T-cell (primary cell): ENCODE data around the gene CNTNAP2. TPM values are rescaled to one million over a fixed set of nuclear protein-coding genes. Genes with fewer than 3 reads are reported as not detected.

ENCODE experiments used
- ATAC-seq, 4 experiments: fragments of 200-7000 bp in 3 of 4; fragments of 150-1000 bp in 1 of 4; cut with Tn5 transposase; replicated peaks in 1 of 4; 1 replicate in 3 of 4; 2 replicates in 1 of 4; pipeline ENCODE4 v1.10.0; 2021; ENCODE audit warnings: moderate library complexity in 3 of 4, mild to moderate bottlenecking in 2 of 4, moderate number of reproducible peaks in 1 of 4
- CTCF ChIA-PET, 2 donors: fragments of 300-600 bp; sonication (Branson Sonifier 250); formaldehyde crosslinking; loops; one replicate each; lab custom pipeline; 2022; ENCODE audit warnings: antibody characterized with exemption in 2 of 2; lab: Charles Lee
- POLR2A ChIA-PET, 2 donors: fragments of 300-600 bp; sonication (Branson Sonifier 250); formaldehyde crosslinking; loops; one replicate each; lab custom pipeline; 2022; ENCODE audit warnings: antibody characterized with exemption in 2 of 2; lab: Charles Lee
- DNase-seq, 35 experiments: peaks; one replicate each; pipeline versions ENCODE4 v3.0.0 to v3.0.0-alpha.2; 2013 to 2023
- H3K27ac ChIP-seq: one replicate; pipeline ENCODE4 v1.5.1; 2013; ENCODE audit warnings: low read length
- H3K27me3 ChIP-seq, 2 experiments: replicated peaks in 1 of 2; 1 replicate in 1 of 2; 2 replicates in 1 of 2; pipeline versions ENCODE4 v1.6.1 to v1.7.0; 2013; ENCODE audit warnings: low read length in 1 of 2, mixed read lengths in 1 of 2; ENCODE audit not compliant: control insufficient read depth in 2 of 2, insufficient read depth in 2 of 2; ENCODE audit errors: extremely low read depth in 1 of 2
- H3K36me3 ChIP-seq, 2 donors: 1 replicate in 1 of 2; 2 replicates in 1 of 2; pipeline versions ENCODE4 v1.6.1 to v1.7.0; 2013; ENCODE audit warnings: low read length in 1 of 2; ENCODE audit not compliant: control insufficient read depth in 2 of 2, insufficient read depth in 1 of 2; ENCODE audit errors: extremely low read depth in 1 of 2
- H3K4me1 ChIP-seq, 2 experiments: 1 replicate in 1 of 2; 2 replicates in 1 of 2; pipeline versions ENCODE4 v1.6.1 to v1.7.0; 2013; ENCODE audit warnings: low read length in 2 of 2, mixed read lengths in 1 of 2; ENCODE audit not compliant: insufficient read depth in 2 of 2, control insufficient read depth in 1 of 2; ENCODE audit errors: extremely low read depth in 1 of 2
- H3K4me3 ChIP-seq, 2 donors: 1 replicate in 1 of 2; 2 replicates in 1 of 2; pipeline versions ENCODE4 v1.5.1 to v1.7.0; 2013; ENCODE audit warnings: mild to moderate bottlenecking in 2 of 2, low read length in 1 of 2, moderate library complexity in 1 of 2; ENCODE audit not compliant: control insufficient read depth in 1 of 2; ENCODE audit errors: extremely low read depth in 1 of 2
- H3K9me3 ChIP-seq: 2 replicates; pipeline ENCODE4 v1.7.0; 2013
- H3K27ac Mint-ChIP-seq, 2 donors: one replicate each; pipeline ENCODE4 v1.8.0; 2020 to 2021; ENCODE audit warnings: mild to moderate bottlenecking in 2 of 2, mixed read lengths in 2 of 2
- H3K27me3 Mint-ChIP-seq, 2 donors: one replicate each; pipeline ENCODE4 v1.8.0; 2021 to 2022; ENCODE audit warnings: mixed read lengths in 2 of 2
- H3K36me3 Mint-ChIP-seq: one replicate; pipeline ENCODE4 v1.8.0; 2021; ENCODE audit warnings: mixed read lengths
- H3K4me1 Mint-ChIP-seq, 3 donors: one replicate each; pipeline ENCODE4 v1.8.0; 2020 to 2022; ENCODE audit warnings: mixed read lengths in 3 of 3, mild to moderate bottlenecking in 1 of 3
- H3K4me3 Mint-ChIP-seq, 3 donors: one replicate each; pipeline ENCODE4 v1.8.0; 2020 to 2022; ENCODE audit warnings: mild to moderate bottlenecking in 3 of 3, mixed read lengths in 3 of 3, moderate library complexity in 3 of 3
- H3K9me3 Mint-ChIP-seq, 3 donors: one replicate each; pipeline ENCODE4 v1.8.0; 2020 to 2022; ENCODE audit warnings: mixed read lengths in 3 of 3
- WGBS: methylation state at CpG from one replicate; pipeline ENCODE4 v1.1.5; 2013; ENCODE audit warnings: missing lambda C conversion rate; ENCODE audit not compliant: insufficient coverage; 5-methylcytosine and 5-hydroxymethylcytosine counted together
- total RNA-seq, 35 experiments: library from RNA in 6 of 35; stranded (reverse) in 6 of 35; fragments of 120-200 nt in 1 of 35; gene quantifications; one replicate each; pipeline versions ENCODE4 v1.2.1 to v1.2.4 and lab custom pipeline; 2013 to 2026

The CNTNAP2 gene
- total RNA-seq, 5 donors from 2014 or later (not counting 1 experiment from before 2014, with no cell fraction given): 0.15 to 0.72 (median 0.21) TPM

GRCh38 chr7:146479040-146479439, 362.4 kb downstream of the CNTNAP2 start:
- CTCF ChIA-PET: no interaction called here
- Mint-ChIP-seq H3K9me3 (peaks cover 0 to 10% (median 9%) of the 10 kb centered on the region in 3 donors), H3K4me1 (no peaks in the 10 kb centered on the region), H3K27me3 (no peaks in the 10 kb centered on the region), H3K27ac (no peak overlapping the region), H3K36me3 (no peaks in the 10 kb centered on the region), H3K4me3 (no peak overlapping the region)
- H3K4me1 ChIP-seq: no peaks in the 10 kb centered on the region
- H3K36me3 ChIP-seq: no peaks in the 10 kb centered on the region
- no CpG with 5 or more reads among the region's 2 CpGs for WGBS
- DNase-seq: no peak
- no peaks in the 10 kb centered on the region for H3K9me3 ChIP-seq
- no peak overlapping the region for H3K27ac ChIP-seq
- H3K27me3 ChIP-seq: no peaks in the 10 kb centered on the region
- POLR2A ChIA-PET: no interaction called here
- ATAC-seq: no peak
- no peak overlapping the region for H3K4me3 ChIP-seq

DNA sequence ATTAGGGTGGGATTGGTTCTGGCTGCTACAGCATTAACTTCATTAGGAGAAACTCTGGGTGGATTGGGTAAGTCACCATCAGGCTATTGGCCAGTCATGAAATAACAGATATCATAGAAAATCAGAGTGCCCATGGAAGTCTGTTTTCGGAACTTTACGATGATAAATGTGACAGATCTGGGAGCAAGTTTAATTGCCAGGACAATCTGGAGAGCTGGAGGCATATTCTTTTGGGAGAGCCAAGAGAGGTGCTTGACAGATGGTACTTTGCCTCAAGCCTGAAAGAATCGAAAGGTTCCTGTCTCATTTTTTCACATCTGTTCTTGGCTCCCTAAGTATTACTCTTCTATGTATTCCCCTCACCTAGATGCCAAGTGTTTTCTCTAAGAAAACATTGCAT, 369.9 kb downstream of the CNTNAP2 start:
- H3K9me3 Mint-ChIP-seq: peaks cover 0 to 13% (median 8%) of the 10 kb centered on the region in 3 donors
- no peaks in the 10 kb centered on the region for H3K4me1 Mint-ChIP-seq
- Histone ChIP-seq H3K27ac (no peak overlapping the region), H3K4me3 (no peak overlapping the region), H3K36me3 (no peaks in the 10 kb centered on the region), H3K4me1 (no peaks in the 10 kb centered on the region), H3K27me3 (no peaks in the 10 kb centered on the region), H3K9me3 (no peaks in the 10 kb centered on the region)
- ChIA-PET CTCF (no interaction called here), POLR2A (no interaction called here)
- no peak overlapping the region for H3K27ac Mint-ChIP-seq
- no peak for ATAC-seq
- no peak overlapping the region for H3K4me3 Mint-ChIP-seq
- H3K36me3 Mint-ChIP-seq: no peaks in the 10 kb centered on the region
- no peaks in the 10 kb centered on the region for H3K27me3 Mint-ChIP-seq
- 80% methylated on average over 1 of the region's 3 CpGs for WGBS
- no peak for DNase-seq

DNA sequence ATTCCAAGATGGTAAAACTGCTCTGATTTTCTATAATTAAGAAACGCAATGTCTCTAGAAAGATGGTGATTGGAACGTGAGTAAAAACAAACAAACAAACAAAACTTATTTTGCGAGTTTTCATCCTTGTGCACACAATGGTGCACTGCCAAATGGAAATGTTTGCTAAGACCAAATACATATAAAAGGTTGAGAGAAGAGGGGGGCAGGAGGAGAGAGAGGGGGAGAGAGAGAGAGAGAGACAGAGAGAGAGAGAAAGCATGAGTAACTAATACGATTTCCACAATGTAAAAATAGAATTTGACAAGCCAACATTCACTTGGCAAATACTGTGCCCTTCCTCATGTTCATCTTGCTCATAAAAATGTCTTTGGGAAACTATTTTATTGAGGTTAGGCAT, 375.4 kb downstream of the CNTNAP2 start:
- no peak overlapping the region for H3K4me3 Mint-ChIP-seq
- CTCF ChIA-PET: no interaction called here
- POLR2A ChIA-PET: no interaction called here

DNA sequence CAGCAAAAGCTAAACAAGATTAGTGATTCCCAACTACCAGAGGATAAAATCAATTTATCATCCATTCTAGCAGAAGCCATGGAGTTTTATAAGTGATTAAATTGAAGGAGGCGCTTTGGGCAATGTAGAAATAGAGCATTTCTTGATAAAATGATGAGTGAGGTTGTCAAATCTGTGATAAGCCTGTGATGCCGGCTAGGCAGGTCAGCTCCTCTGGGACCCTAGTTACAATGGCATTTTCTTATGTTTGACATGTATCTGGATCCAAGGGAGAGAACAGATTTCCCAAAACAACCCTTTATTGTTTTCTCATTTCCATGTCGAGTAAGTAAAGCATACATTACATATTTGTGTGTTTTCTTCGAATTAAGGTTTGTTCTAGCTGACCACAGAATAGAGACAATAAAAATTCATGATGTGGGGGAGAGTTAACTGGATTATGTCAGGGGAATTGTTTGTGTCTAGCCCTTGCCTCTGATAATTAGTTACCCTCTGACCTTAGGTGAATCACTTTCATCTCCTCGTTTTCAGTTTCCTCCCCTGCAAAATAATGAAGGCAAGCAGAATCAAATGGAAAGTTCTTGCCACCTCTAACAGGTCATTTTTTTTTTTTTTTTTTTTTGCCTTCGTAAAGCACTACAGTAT, 378.5 kb downstream of the CNTNAP2 start:
- 69% methylated on average over 1 of the region's 6 CpGs for WGBS
- Histone ChIP-seq H3K36me3 (no peaks in the 10 kb centered on the region), H3K4me3 (no peak overlapping the region), H3K9me3 (no peaks in the 10 kb centered on the region), H3K27me3 (no peaks in the 10 kb centered on the region), H3K27ac (no peak overlapping the region), H3K4me1 (no peaks in the 10 kb centered on the region)
- no peak overlapping the region for H3K4me3 Mint-ChIP-seq
- no peak overlapping the region for H3K27ac Mint-ChIP-seq
- H3K9me3 Mint-ChIP-seq: peaks cover 10 to 36% (median 11%) of the 10 kb centered on the region in 3 donors
- no peaks in the 10 kb centered on the region for H3K27me3 Mint-ChIP-seq
- no peak for ATAC-seq
- H3K36me3 Mint-ChIP-seq: no peaks in the 10 kb centered on the region
- POLR2A ChIA-PET: no interaction called here
- CTCF ChIA-PET: no interaction called here
- H3K4me1 Mint-ChIP-seq: no peaks in the 10 kb centered on the region
- DNase-seq: no peak

More for the DNA sequence above, 375.4 kb downstream of the CNTNAP2 start:
- Histone ChIP-seq H3K4me3 (no peak overlapping the region), H3K27ac (no peak overlapping the region), H3K27me3 (no peaks in the 10 kb centered on the region), H3K4me1 (no peaks in the 10 kb centered on the region), H3K36me3 (no peaks in the 10 kb centered on the region), H3K9me3 (no peaks in the 10 kb centered on the region)
- H3K27me3 Mint-ChIP-seq: no peaks in the 10 kb centered on the region
- no peak for ATAC-seq
- no peaks in the 10 kb centered on the region for H3K36me3 Mint-ChIP-seq
- H3K9me3 Mint-ChIP-seq: peaks cover 5 to 31% (median 15%) of the 10 kb centered on the region in 3 donors
- whole genome bisulfite sequencing: no CpG with 5 or more reads among the region's 4 CpGs
- no peaks in the 10 kb centered on the region for H3K4me1 Mint-ChIP-seq
- H3K27ac Mint-ChIP-seq: no peak overlapping the region
- DNase-seq: no peak

- peaks cover 16 to 43% (median 17%) of the 10 kb centered on the region in 3 donors for H3K9me3 Mint-ChIP-seq
- H3K4me1 Mint-ChIP-seq: no peaks in the 10 kb centered on the region
- WGBS: no CpG with 5 or more reads among the region's 2 CpGs
- POLR2A ChIA-PET: no interaction called here
- no peak for DNase-seq
- ATAC-seq: no peak
- H3K36me3 Mint-ChIP-seq: no peaks in the 10 kb centered on the region
- no peaks in the 10 kb centered on the region for H3K27me3 Mint-ChIP-seq
- no peak overlapping the region for H3K27ac Mint-ChIP-seq
- H3K27ac ChIP-seq: no peak overlapping the region
- no peak overlapping the region for H3K4me3 Mint-ChIP-seq
- CTCF ChIA-PET: no interaction called here
- no peaks in the 10 kb centered on the region for H3K27me3 ChIP-seq
- H3K4me1 ChIP-seq: no peaks in the 10 kb centered on the region
- H3K9me3 ChIP-seq: no peaks in the 10 kb centered on the region
- no peak overlapping the region for H3K4me3 ChIP-seq
- no peaks in the 10 kb centered on the region for H3K36me3 ChIP-seq
Measured at GRCh38 chr7:146496657-146497056, 380.1 kb downstream of the CNTNAP2 start.

- no peaks in the 10 kb centered on the region for H3K4me1 Mint-ChIP-seq
- H3K27me3 Mint-ChIP-seq: no peaks in the 10 kb centered on the region
- WGBS: 78% methylated on average over 2 of the region's 2 CpGs
- Histone ChIP-seq H3K27me3 (no peaks in the 10 kb centered on the region), H3K4me1 (no peaks in the 10 kb centered on the region), H3K9me3 (no peaks in the 10 kb centered on the region), H3K4me3 (no peak overlapping the region), H3K27ac (no peak overlapping the region), H3K36me3 (no peaks in the 10 kb centered on the region)
- CTCF ChIA-PET: no interaction called here
- DNase-seq: no peak
- H3K27ac Mint-ChIP-seq: no peak overlapping the region
- H3K9me3 Mint-ChIP-seq: peaks cover 18 to 40% (median 23%) of the 10 kb centered on the region in 3 donors
- POLR2A ChIA-PET: no interaction called here
- H3K4me3 Mint-ChIP-seq: no peak overlapping the region
- no peak for ATAC-seq
- no peaks in the 10 kb centered on the region for H3K36me3 Mint-ChIP-seq
Measured at GRCh38 chr7:146499970-146500369, 383.4 kb downstream of the CNTNAP2 start.
